ENCODE data around the gene ACOT11. TPM values are rescaled to one million over a fixed set of nuclear protein-coding genes. Genes with fewer than 3 reads are reported as not detected.

ACOT11 gene
- total RNA-seq, 1 experiment from 2014 or later: 4.2 TPM

- H3K27ac Mint-ChIP-seq: no peak overlapping the region
- no peak overlapping the region for H3K4me3 Mint-ChIP-seq
- no peaks in the 10 kb centered on the region for H3K9me3 Mint-ChIP-seq
- POLR2A ChIA-PET: interaction anchor here (0.7 to 2.5 kb wide), 2 partner anchors 13 kb away, joined by 6 read pairs; no protein-coding TSS in a partner anchor
- DNase-seq (ENCODE audit: low spot score): no peak
- peaks cover 44% of the 10 kb centered on the region for H3K4me1 Mint-ChIP-seq
- CTCF ChIA-PET: interaction anchor here (0.7 to 1.9 kb wide), 4 partner anchors 8 to 635 kb away, joined by 3 to 8 read pairs (median 5); partner anchors contain the start of gene ACOT11
- no peak for ATAC-seq
- TF ChIP-seq NFE2L1 (CRISPR knock-in tag; IDR thresholded peaks at IDR 0.05) (no peak), TEAD4 (CRISPR knock-in tag; IDR thresholded peaks at IDR 0.05) (no peak), KAT7 (CRISPR knock-in tag; IDR thresholded peaks at IDR 0.05; ENCODE audit: borderline replicate concordance) (no peak), RORB (CRISPR knock-in tag; IDR thresholded peaks at IDR 0.05) (no peak), MXD4 (CRISPR knock-in tag; IDR thresholded peaks at IDR 0.05; ENCODE audit: borderline replicate concordance) (no peak), ZNF396 (CRISPR knock-in tag; IDR thresholded peaks at IDR 0.05; ENCODE audit: borderline replicate concordance) (no peak), ARID4B (CRISPR knock-in tag; IDR thresholded peaks at IDR 0.05; ENCODE audit: borderline replicate concordance) (no peak), IRF2 (CRISPR knock-in tag; IDR thresholded peaks at IDR 0.05; ENCODE audit: borderline replicate concordance, low read depth) (no peak), ZSCAN18 (CRISPR knock-in tag; IDR thresholded peaks at IDR 0.05) (no peak), JAZF1 (CRISPR knock-in tag; IDR thresholded peaks at IDR 0.05) (no peak), FOXK1 (CRISPR knock-in tag; IDR thresholded peaks at IDR 0.05) (no peak), SOX15 (CRISPR knock-in tag; IDR thresholded peaks at IDR 0.05) (no peak), E2F4 (CRISPR knock-in tag; IDR thresholded peaks at IDR 0.05; ENCODE audit: borderline replicate concordance, low read depth) (no peak), ZNF219 (CRISPR knock-in tag; IDR thresholded peaks at IDR 0.05; ENCODE audit: borderline replicate concordance) (no peak), ATF1 (CRISPR knock-in tag; IDR thresholded peaks at IDR 0.05) (no peak), ZNF281 (CRISPR knock-in tag; IDR thresholded peaks at IDR 0.05) (no peak), CDX4 (CRISPR knock-in tag; IDR thresholded peaks at IDR 0.05; ENCODE audit: borderline replicate concordance) (no peak)
- TF ChIP-seq, protein P1, sequence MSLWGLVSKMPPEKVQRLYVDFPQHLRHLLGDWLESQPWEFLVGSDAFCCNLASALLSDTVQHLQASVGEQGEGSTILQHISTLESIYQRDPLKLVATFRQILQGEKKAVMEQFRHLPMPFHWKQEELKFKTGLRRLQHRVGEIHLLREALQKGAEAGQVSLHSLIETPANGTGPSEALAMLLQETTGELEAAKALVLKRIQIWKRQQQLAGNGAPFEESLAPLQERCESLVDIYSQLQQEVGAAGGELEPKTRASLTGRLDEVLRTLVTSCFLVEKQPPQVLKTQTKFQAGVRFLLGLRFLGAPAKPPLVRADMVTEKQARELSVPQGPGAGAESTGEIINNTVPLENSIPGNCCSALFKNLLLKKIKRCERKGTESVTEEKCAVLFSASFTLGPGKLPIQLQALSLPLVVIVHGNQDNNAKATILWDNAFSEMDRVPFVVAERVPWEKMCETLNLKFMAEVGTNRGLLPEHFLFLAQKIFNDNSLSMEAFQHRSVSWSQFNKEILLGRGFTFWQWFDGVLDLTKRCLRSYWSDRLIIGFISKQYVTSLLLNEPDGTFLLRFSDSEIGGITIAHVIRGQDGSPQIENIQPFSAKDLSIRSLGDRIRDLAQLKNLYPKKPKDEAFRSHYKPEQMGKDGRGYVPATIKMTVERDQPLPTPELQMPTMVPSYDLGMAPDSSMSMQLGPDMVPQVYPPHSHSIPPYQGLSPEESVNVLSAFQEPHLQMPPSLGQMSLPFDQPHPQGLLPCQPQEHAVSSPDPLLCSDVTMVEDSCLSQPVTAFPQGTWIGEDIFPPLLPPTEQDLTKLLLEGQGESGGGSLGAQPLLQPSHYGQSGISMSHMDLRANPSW (CRISPR knock-in tag; conservative IDR thresholded peaks at IDR 0.05; ENCODE audit: low read depth): no peak
- TF ChIP-seq, protein P2, sequence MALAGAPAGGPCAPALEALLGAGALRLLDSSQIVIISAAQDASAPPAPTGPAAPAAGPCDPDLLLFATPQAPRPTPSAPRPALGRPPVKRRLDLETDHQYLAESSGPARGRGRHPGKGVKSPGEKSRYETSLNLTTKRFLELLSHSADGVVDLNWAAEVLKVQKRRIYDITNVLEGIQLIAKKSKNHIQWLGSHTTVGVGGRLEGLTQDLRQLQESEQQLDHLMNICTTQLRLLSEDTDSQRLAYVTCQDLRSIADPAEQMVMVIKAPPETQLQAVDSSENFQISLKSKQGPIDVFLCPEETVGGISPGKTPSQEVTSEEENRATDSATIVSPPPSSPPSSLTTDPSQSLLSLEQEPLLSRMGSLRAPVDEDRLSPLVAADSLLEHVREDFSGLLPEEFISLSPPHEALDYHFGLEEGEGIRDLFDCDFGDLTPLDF (CRISPR knock-in tag; IDR thresholded peaks at IDR 0.05): no peak
- no peaks in the 10 kb centered on the region; the same call in 1 of the 2 replicates for H3K27me3 Mint-ChIP-seq (ENCODE audit: low read depth)
- peaks cover 4% of the 10 kb centered on the region; the same call in 1 of the 2 replicates for H3K36me3 Mint-ChIP-seq
These were observed 18.6 kb downstream of the ACOT11 start for GRCh38 chr1:54566438-54567141.
